ENCODE results near the gene FGFRL1. TPM values are rescaled to one million over a fixed set of nuclear protein-coding genes. Genes with fewer than 3 reads are reported as not detected.
A peak's percentile ranks its signal among the peaks of the same experiment; 100 is the strongest.

FGFRL1 gene
- total and polyA plus RNA-seq, 2 donors from 2014 or later: 22.0 to 25.5 TPM

DNA sequence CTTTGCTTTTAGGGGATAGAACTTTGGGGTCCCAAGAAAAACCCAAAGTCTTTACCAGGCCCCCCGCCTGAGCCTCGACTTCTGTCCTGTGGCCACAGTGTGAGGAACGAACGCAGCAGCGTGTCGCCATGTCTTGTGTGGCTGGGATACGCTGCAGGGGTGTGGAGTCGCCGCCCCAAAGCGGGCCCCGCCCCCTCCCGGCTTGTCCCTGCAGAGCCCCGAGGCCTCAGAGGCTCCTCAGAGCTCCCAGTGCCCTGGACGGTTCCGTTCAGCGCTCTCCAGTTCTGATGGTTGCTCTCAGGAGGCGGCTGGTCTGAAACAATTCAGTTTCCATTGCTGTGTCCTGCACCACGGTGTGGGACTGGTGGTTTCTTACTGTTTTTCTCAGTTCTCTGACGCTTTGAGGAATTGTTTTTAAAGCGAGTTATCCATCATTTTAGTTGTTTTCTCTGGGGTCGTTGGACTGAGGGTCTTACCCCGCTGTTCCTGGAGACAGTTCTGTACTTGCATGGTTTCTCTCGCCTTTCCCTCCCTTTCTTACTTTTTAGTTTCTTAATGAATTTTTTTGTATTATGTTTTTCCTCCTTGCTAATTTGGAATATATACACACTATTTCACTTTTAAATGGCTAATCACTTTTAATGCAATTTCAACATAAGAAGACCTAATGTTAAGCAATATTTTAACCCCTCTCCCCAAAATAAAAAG is 26.1 kb upstream of the FGFRL1 start:
- intact Hi-C loops (cut with DNase I): no loop called here
- no peak overlapping the region for H3K27ac ChIP-seq (ENCODE audit: low read depth in 2 of 2, low read length in 2 of 2)
- DNase-seq: peak in 3 of 5 donors; percentile 49 to 92 (median 63)

DNA sequence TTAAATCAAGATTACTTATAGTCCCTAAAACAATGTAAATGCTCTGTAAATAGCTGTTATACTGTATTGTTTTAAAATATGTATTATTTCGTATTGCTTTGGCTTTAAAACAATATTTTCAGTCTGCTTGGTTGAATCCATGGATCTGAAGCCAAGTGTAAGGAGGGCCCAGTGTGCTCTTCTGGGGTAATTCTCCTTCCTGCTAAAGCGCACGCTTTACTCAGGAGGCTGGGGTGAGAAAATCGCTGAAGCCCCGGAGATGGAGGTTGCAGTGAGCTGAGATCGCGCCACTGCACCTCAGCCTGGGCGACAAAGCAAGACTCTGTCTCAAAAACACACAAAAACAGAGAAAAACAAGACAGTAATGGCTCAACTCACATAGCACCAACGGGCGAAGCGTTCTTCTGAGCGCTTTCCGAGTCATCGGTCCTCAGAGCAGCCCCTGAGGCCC is 25.0 kb upstream of the FGFRL1 start:
- Histone ChIP-seq H3K4me1 (ENCODE audit: control insufficient read depth in 2 of 3, insufficient read depth in 2 of 3, low read depth in 1 of 3, low read length in 3 of 3) (peaks cover 0 to 22% (median 10%) of the 10 kb centered on the region in 3 donors), H3K4me3 (ENCODE audit: low read length in 3 of 3) (peak overlapping the region; percentile 66 to 80 (median 78)), H3K27ac (ENCODE audit: low read depth in 2 of 2, low read length in 2 of 2) (peak overlapping the region in 1 of 2 donors; percentile 74), H3K27me3 (ENCODE audit: control insufficient read depth, insufficient read depth, low read length) (no peaks in the 10 kb centered on the region), H3K9ac (ENCODE audit: low read length in 3 of 3) (peak overlapping the region; percentile 2 to 88 (median 62)), H3K36me3 (ENCODE audit: control insufficient read depth in 2 of 3, insufficient read depth in 3 of 3, low read length in 3 of 3) (peaks cover 0 to 4% (median 4%) of the 10 kb centered on the region in 3 donors), H3K9me3 (ENCODE audit: control insufficient read depth in 2 of 3, insufficient read depth in 1 of 3, low read length in 3 of 3) (no peaks in the 10 kb centered on the region)
- FAIRE-seq (no peak), DNase-seq (no peak)
- TF ChIP-seq, protein P1, sequence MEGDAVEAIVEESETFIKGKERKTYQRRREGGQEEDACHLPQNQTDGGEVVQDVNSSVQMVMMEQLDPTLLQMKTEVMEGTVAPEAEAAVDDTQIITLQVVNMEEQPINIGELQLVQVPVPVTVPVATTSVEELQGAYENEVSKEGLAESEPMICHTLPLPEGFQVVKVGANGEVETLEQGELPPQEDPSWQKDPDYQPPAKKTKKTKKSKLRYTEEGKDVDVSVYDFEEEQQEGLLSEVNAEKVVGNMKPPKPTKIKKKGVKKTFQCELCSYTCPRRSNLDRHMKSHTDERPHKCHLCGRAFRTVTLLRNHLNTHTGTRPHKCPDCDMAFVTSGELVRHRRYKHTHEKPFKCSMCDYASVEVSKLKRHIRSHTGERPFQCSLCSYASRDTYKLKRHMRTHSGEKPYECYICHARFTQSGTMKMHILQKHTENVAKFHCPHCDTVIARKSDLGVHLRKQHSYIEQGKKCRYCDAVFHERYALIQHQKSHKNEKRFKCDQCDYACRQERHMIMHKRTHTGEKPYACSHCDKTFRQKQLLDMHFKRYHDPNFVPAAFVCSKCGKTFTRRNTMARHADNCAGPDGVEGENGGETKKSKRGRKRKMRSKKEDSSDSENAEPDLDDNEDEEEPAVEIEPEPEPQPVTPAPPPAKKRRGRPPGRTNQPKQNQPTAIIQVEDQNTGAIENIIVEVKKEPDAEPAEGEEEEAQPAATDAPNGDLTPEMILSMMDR (IDR thresholded peaks at IDR 0.05; ENCODE audit: borderline replicate concordance, extremely low read depth, insufficient read depth): no peak
- intact Hi-C loops (cut with DNase I): no loop called here

More for the DNA sequence above, 26.1 kb upstream of the FGFRL1 start:
- FAIRE-seq: no peak
- Histone ChIP-seq H3K9ac (ENCODE audit: low read length in 3 of 3) (no peak overlapping the region), H3K4me3 (ENCODE audit: low read length in 3 of 3) (peak overlapping the region in 2 of 3 donors; percentile 30 to 39), H3K27me3 (ENCODE audit: control insufficient read depth, insufficient read depth, low read length) (no peaks in the 10 kb centered on the region), H3K36me3 (ENCODE audit: control insufficient read depth in 2 of 3, insufficient read depth in 3 of 3, low read length in 3 of 3) (peaks cover 0 to 4% (median under 1%) of the 10 kb centered on the region in 3 donors), H3K4me1 (ENCODE audit: control insufficient read depth in 2 of 3, insufficient read depth in 2 of 3, low read depth in 1 of 3, low read length in 3 of 3) (peaks cover 0 to 18% (median 10%) of the 10 kb centered on the region in 3 donors), H3K9me3 (ENCODE audit: control insufficient read depth in 2 of 3, insufficient read depth in 1 of 3, low read length in 3 of 3) (no peaks in the 10 kb centered on the region)
- TF ChIP-seq, protein P1 (IDR thresholded peaks at IDR 0.05; ENCODE audit: borderline replicate concordance, extremely low read depth, insufficient read depth): no peak

DNA sequence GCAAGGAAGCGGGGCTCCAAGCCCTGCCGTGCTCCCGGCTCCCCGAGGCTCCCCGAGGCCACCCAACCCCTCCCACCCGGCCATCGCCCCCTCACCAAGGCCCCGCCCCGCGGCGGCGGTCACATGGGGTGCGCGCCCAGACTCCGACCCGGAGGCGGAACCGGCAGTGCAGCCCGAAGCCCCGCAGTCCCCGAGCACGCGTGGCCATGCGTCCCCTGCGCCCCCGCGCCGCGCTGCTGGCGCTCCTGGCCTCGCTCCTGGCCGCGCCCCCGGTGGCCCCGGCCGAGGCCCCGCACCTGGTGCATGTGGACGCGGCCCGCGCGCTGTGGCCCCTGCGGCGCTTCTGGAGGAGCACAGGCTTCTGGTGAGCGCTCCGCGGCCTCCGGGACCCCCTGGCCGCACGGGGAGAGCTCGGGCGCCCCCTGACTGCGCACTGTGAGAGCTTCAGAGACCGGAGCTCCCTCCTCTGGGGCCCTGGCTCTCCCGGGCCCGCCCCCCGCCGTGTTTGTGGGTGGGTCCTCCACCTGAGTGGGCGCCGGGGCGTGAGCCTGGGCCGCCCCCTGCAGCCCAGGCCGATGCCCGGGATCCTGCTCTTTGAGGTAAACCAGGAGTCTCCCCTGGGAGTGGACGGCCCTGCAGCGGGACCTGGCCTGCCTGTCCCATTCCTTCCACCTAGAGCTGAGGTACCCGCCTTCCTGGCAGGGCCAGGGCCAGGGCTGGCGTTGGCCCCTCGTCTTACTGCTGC is 24.4 kb upstream of the FGFRL1 start, which contains the start of gene IDUA:
TSS of gene IDUA (plus strand) at position 166 of the 745 bp plus-strand sequence. CDS start at position 207, 41 bp downstream.
- intact Hi-C loops (cut with DNase I): no loop called here
- peaks cover 0 to 26% (median 14%) of the 10 kb centered on the region in 3 donors for H3K4me1 ChIP-seq (ENCODE audit: control insufficient read depth in 2 of 3, insufficient read depth in 2 of 3, low read depth in 1 of 3, low read length in 3 of 3)
- TF ChIP-seq, protein P1 (IDR thresholded peaks at IDR 0.05; ENCODE audit: borderline replicate concordance, extremely low read depth, insufficient read depth): peak; percentile 38
- no peaks in the 10 kb centered on the region for H3K9me3 ChIP-seq (ENCODE audit: control insufficient read depth in 2 of 3, insufficient read depth in 1 of 3, low read length in 3 of 3)
- FAIRE-seq (no peak), DNase-seq (peak; percentile 89 to 94 (median 92))
- H3K4me3 ChIP-seq (ENCODE audit: low read length in 3 of 3): peak within 1 kb of the TSS; percentile 66 to 80 (median 78)
- H3K27ac ChIP-seq (ENCODE audit: low read depth in 2 of 2, low read length in 2 of 2): peak within 1 kb of the TSS in 1 of 2 donors; percentile 74
- peaks cover 0 to 4% (median 4%) of the 10 kb centered on the region in 3 donors for H3K36me3 ChIP-seq (ENCODE audit: control insufficient read depth in 2 of 3, insufficient read depth in 3 of 3, low read length in 3 of 3)
- H3K27me3 ChIP-seq (ENCODE audit: control insufficient read depth, insufficient read depth, low read length): no peaks in the 10 kb centered on the region
- peak within 1 kb of the TSS; percentile 2 to 88 (median 62) for H3K9ac ChIP-seq (ENCODE audit: low read length in 3 of 3)
